GM23338 (cell line): ENCODE data around the gene MICA. TPM values are rescaled to one million over a fixed set of nuclear protein-coding genes. Genes with fewer than 3 reads are reported as not detected.
"Not testable (repeated sequence)": the region's sequence is repeated elsewhere in the genome, so short reads cannot be mapped to it uniquely, and the experiment has no call there.

ENCODE experiments used
- ATAC-seq: fragments of 200-7000 bp; cut with Tn5 transposase; 3 replicates; pipeline ENCODE4 v1.9.1; 2020
- DNase-seq: peaks from one replicate; pipeline ENCODE4 v3.0.0-alpha.2; 2015; ENCODE audit warnings: low spot score
- H2AFZ ChIP-seq: fragments of 200-600 bp; sonication (generic); 2 replicates; pipeline ENCODE4 v1.8.0; 2016; ENCODE audit warnings: antibody characterized with exemption, mild to moderate bottlenecking, moderate library complexity
- H3F3A ChIP-seq: fragments of 200-600 bp; sonication (generic); replicated peaks from 2 replicates; pipeline ENCODE4 v1.8.0; 2017; ENCODE audit warnings: antibody characterized with exemption, mixed run types, low read depth
- H3K27ac ChIP-seq: fragments of 200-600 bp; sonication (generic); 2 replicates; pipeline ENCODE4 v1.6.1; 2016; ENCODE audit warnings: low read depth
- H3K27me3 ChIP-seq: fragments of 200-600 bp; sonication (generic); 2 replicates; pipeline ENCODE4 v1.8.0; 2016; ENCODE audit warnings: mild to moderate bottlenecking, mixed run types, moderate library complexity; ENCODE audit not compliant: insufficient read depth
- H3K36me3 ChIP-seq: fragments of 200-600 bp; sonication (generic); 2 replicates; pipeline ENCODE4 v1.8.0; 2016; ENCODE audit warnings: mild to moderate bottlenecking; ENCODE audit not compliant: insufficient read depth
- H3K4me1 ChIP-seq: fragments of 200-600 bp; sonication (generic); 2 replicates; pipeline ENCODE4 v1.8.0; 2016; ENCODE audit warnings: mild to moderate bottlenecking, moderate library complexity; ENCODE audit not compliant: insufficient read depth
- H3K4me2 ChIP-seq: fragments of 200-600 bp; sonication (generic); 2 replicates; pipeline ENCODE4 v1.7.1; 2017; ENCODE audit warnings: mixed run types
- H3K4me3 ChIP-seq: fragments of 200-600 bp; sonication (generic); 2 replicates; pipeline ENCODE4 v1.6.1; 2016; ENCODE audit warnings: mixed run types
- H3K79me2 ChIP-seq: fragments of 200-600 bp; sonication (generic); replicated peaks from 2 replicates; pipeline ENCODE4 v1.8.0; 2017; ENCODE audit warnings: mild to moderate bottlenecking; ENCODE audit not compliant: insufficient read depth
- H3K9me2 ChIP-seq: fragments of 200-600 bp; sonication (generic); 2 replicates; pipeline ENCODE4 v1.8.0; 2017; ENCODE audit not compliant: insufficient read depth
- H4K20me1 ChIP-seq: fragments of 200-600 bp; sonication (generic); replicated peaks from 2 replicates; pipeline ENCODE4 v1.8.0; 2017; ENCODE audit warnings: mild to moderate bottlenecking; ENCODE audit not compliant: insufficient read depth
- H3K27ac Mint-ChIP-seq: 2 replicates; pipeline ENCODE4 v1.8.0; 2020; ENCODE audit warnings: inconsistent platforms, mild to moderate bottlenecking, moderate library complexity, mixed read lengths
- H3K27me3 Mint-ChIP-seq: 3 replicates; pipeline ENCODE4 v1.8.0; 2022; ENCODE audit warnings: low read depth, mild to moderate bottlenecking, moderate library complexity, mixed read lengths, inconsistent platforms; ENCODE audit not compliant: insufficient read depth, poor library complexity
- H3K36me3 Mint-ChIP-seq: 3 replicates; pipeline ENCODE4 v1.8.0; 2021; ENCODE audit warnings: low read depth, mild to moderate bottlenecking, inconsistent platforms, moderate library complexity, mixed read lengths
- H3K4me1 Mint-ChIP-seq: 3 replicates; pipeline ENCODE4 v1.8.0; 2020; ENCODE audit warnings: mild to moderate bottlenecking, inconsistent platforms, mixed read lengths
- H3K4me3 Mint-ChIP-seq: 3 replicates; pipeline ENCODE4 v1.8.0; 2021; ENCODE audit warnings: moderate library complexity, mild to moderate bottlenecking, inconsistent platforms, mixed read lengths
- H3K9me3 Mint-ChIP-seq: 3 replicates; pipeline ENCODE4 v1.8.0; 2020; ENCODE audit warnings: moderate library complexity, mild to moderate bottlenecking, inconsistent platforms, mixed read lengths
- CREB1 ChIP-seq: fragments of 250-450 bp; sonication (Bioruptor Pico); IDR thresholded peaks from 2 replicates; pipeline ENCODE4 v1.5.0; 2020; ENCODE audit warnings: low read depth, mild to moderate bottlenecking, moderate library complexity
- ETS1 ChIP-seq: IDR thresholded peaks from 2 replicates; pipeline ENCODE4 v1.6.1; 2016; ENCODE audit warnings: antibody characterized with exemption
- EZH2 ChIP-seq: fragments of 200-600 bp; sonication (generic); IDR thresholded peaks from one replicate; pipeline ENCODE4 v1.8.0; 2017; ENCODE audit warnings: antibody characterized with exemption, mild to moderate bottlenecking, low read depth; ENCODE audit not compliant: unreplicated experiment
- EZH2phosphoT487 ChIP-seq: fragments of 200-600 bp; sonication (generic); IDR thresholded peaks from one replicate; pipeline ENCODE4 v1.8.1; 2018; ENCODE audit warnings: antibody characterized with exemption; ENCODE audit not compliant: unreplicated experiment
- STAT1 ChIP-seq: IDR thresholded peaks from one replicate; pipeline ENCODE4 v1.6.1; 2016; ENCODE audit warnings: antibody characterized with exemption; ENCODE audit not compliant: unreplicated experiment
- polyA plus RNA-seq: library from polyadenylated mRNA; unstranded; fragments of >200 nt; fragmentation: Nextera tagmentation; extraction: Ambion mirVana; gene quantifications from 2 replicates; pipeline ENCODE4 v1.2.1, GENCODE V29; 2016
- total RNA-seq: library from RNA; depleted of rRNA; stranded (reverse); fragments of >200 nt; shearing (Covaris generic); gene quantifications from 2 replicates; pipeline ENCODE4 v1.2.3, GENCODE V29; 2014
- TF ChIP-seq, protein P1 (sequence below): fragments of 250-450 bp; sonication (Bioruptor Pico); IDR thresholded peaks from 2 replicates; pipeline ENCODE4 v1.5.0; 2020; ENCODE audit warnings: mild to moderate bottlenecking, moderate library complexity

The MICA gene
- total and polyA plus RNA-seq, 2 experiments from 2014 or later: 13.4 to 22.7 TPM

DNA sequence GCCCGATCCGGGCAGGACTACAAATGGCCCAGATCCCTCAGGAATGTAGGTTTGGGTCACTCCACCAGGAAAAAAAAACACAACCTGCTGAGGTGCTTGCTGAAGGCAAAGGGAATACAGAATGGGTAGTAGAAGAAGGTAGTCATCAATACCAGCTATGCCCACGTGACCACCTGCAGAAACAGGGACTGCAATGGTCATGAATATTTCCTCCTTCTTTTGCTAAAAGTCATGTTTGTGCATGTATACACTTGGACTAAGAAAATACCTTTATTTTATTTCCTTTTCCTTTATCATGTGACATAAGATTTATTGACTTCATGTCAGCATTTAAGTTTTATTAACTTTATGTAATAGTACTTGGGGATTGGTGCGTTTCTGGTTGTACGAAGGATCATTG is 31.7 kb downstream of the MICA start:
- H3K4me3 ChIP-seq, H3K36me3 ChIP-seq, H3K4me2 ChIP-seq, H3K27me3 ChIP-seq, H2AFZ ChIP-seq, H3F3A ChIP-seq, H3K79me2 ChIP-seq, H4K20me1 ChIP-seq, H3K27ac ChIP-seq, H3K4me1 ChIP-seq, H3K27me3 Mint-ChIP-seq, H3K27ac Mint-ChIP-seq, H3K4me1 Mint-ChIP-seq, ATAC-seq, DNase-seq, H3K4me3 Mint-ChIP-seq: not testable (repeated sequence)
- 0 out of 2 replicates have a peak, but pooled peaks cover 11% of the 10 kb centered on the region for H3K9me2 ChIP-seq
- Mint-ChIP-seq H3K9me3 (peaks cover 38% of the 10 kb centered on the region), H3K36me3 (peaks cover 25% of the 10 kb centered on the region)

DNA sequence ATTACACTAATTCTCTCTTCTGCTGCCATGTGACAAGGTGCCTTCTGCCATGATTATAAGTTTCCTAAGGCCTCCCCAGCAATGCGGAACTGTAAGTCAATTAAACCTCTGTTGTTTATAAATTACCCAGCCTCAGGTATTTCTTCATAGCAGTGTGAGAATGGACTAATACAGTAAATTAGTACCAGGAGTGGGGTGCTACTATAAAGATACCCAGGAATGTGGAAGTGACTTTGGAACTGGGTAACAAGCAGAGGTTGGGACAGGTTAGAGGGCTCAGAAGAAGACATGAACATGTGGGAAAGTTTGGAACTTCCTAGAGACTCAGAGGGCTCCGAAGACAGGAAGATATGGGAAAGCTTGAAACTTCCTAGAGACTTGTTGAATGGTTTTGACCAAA is 34.8 kb downstream of the MICA start:
- 0 out of 2 replicates have a peak, but pooled peaks cover 2% of the 10 kb centered on the region for H3F3A ChIP-seq
- no peaks in the 10 kb centered on the region; the same call in none of the 2 replicates for H3K36me3 ChIP-seq
- no peak overlapping the region for H3K4me3 Mint-ChIP-seq
- H3K9me2 ChIP-seq: 0 out of 2 replicates have a peak, but pooled peaks cover 3% of the 10 kb centered on the region
- H3K4me1 ChIP-seq: peaks cover 7% of the 10 kb centered on the region
- H3K27ac ChIP-seq: no peak overlapping the region; the same call in 1 of the 2 replicates
- no peaks in the 10 kb centered on the region for H3K79me2 ChIP-seq
- no peak overlapping the region for H3K4me2 ChIP-seq
- H3K27me3 Mint-ChIP-seq: peaks cover 10% of the 10 kb centered on the region
- H4K20me1 ChIP-seq: no peaks in the 10 kb centered on the region
- DNase-seq: no peak
- H3K9me3 Mint-ChIP-seq: peaks cover 31% of the 10 kb centered on the region
- no peak for ATAC-seq
- no peak for TF ChIP-seq EZH2
- TF ChIP-seq STAT1: no peak
- TF ChIP-seq, protein P1, sequence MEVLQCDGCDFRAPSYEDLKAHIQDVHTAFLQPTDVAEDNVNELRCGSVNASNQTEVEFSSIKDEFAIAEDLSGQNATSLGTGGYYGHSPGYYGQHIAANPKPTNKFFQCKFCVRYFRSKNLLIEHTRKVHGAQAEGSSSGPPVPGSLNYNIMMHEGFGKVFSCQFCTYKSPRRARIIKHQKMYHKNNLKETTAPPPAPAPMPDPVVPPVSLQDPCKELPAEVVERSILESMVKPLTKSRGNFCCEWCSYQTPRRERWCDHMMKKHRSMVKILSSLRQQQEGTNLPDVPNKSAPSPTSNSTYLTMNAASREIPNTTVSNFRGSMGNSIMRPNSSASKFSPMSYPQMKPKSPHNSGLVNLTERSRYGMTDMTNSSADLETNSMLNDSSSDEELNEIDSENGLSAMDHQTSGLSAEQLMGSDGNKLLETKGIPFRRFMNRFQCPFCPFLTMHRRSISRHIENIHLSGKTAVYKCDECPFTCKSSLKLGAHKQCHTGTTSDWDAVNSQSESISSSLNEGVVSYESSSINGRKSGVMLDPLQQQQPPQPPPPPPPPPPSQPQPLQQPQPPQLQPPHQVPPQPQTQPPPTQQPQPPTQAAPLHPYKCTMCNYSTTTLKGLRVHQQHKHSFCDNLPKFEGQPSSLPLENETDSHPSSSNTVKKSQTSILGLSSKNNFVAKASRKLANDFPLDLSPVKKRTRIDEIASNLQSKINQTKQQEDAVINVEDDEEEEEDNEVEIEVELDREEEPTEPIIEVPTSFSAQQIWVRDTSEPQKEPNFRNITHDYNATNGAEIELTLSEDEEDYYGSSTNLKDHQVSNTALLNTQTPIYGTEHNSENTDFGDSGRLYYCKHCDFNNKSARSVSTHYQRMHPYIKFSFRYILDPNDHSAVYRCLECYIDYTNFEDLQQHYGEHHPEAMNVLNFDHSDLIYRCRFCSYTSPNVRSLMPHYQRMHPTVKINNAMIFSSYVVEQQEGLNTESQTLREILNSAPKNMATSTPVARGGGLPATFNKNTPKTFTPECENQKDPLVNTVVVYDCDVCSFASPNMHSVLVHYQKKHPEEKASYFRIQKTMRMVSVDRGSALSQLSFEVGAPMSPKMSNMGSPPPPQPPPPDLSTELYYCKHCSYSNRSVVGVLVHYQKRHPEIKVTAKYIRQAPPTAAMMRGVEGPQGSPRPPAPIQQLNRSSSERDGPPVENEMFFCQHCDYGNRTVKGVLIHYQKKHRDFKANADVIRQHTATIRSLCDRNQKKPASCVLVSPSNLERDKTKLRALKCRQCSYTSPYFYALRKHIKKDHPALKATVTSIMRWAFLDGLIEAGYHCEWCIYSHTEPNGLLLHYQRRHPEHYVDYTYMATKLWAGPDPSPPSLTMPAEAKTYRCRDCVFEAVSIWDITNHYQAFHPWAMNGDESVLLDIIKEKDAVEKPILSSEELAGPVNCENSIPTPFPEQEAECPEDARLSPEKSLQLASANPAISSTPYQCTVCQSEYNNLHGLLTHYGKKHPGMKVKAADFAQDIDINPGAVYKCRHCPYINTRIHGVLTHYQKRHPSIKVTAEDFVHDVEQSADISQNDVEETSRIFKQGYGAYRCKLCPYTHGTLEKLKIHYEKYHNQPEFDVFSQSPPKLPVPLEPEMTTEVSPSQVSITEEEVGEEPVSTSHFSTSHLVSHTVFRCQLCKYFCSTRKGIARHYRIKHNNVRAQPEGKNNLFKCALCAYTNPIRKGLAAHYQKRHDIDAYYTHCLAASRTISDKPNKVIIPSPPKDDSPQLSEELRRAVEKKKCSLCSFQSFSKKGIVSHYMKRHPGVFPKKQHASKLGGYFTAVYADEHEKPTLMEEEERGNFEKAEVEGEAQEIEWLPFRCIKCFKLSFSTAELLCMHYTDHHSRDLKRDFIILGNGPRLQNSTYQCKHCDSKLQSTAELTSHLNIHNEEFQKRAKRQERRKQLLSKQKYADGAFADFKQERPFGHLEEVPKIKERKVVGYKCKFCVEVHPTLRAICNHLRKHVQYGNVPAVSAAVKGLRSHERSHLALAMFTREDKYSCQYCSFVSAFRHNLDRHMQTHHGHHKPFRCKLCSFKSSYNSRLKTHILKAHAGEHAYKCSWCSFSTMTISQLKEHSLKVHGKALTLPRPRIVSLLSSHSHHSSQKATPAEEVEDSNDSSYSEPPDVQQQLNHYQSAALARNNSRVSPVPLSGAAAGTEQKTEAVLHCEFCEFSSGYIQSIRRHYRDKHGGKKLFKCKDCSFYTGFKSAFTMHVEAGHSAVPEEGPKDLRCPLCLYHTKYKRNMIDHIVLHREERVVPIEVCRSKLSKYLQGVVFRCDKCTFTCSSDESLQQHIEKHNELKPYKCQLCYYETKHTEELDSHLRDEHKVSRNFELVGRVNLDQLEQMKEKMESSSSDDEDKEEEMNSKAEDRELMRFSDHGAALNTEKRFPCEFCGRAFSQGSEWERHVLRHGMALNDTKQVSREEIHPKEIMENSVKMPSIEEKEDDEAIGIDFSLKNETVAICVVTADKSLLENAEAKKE (CRISPR knock-in tag): no peak
- no peak for TF ChIP-seq ETS1
- TF ChIP-seq EZH2phosphoT487: no peak
- TF ChIP-seq CREB1 (CRISPR knock-in tag): no peak
- peaks cover 7% of the 10 kb centered on the region; the same call in 2 of the 3 replicates for H3K4me1 Mint-ChIP-seq
- H3K27ac Mint-ChIP-seq: no peak overlapping the region
- H3K4me3 ChIP-seq: no peak overlapping the region
- peaks cover 21% of the 10 kb centered on the region for H3K36me3 Mint-ChIP-seq
- peaks cover 7% of the 10 kb centered on the region; the same call in 1 of the 2 replicates for H3K27me3 ChIP-seq
- H2AFZ ChIP-seq: no peak overlapping the region
